ENCODE results near the gene KSR1. TPM values are rescaled to one million over a fixed set of nuclear protein-coding genes. Genes with fewer than 3 reads are reported as not detected.

KSR1 gene
- total and polyA plus RNA-seq, 2 of the 4 experiments (the other 2 are of a cell fraction), result 12.5 to 21.9 TPM

GRCh38 chr17:27520491-27521185 is 64.4 kb downstream of the KSR1 start:
- Histone ChIP-seq H2BK20ac (ENCODE audit: low read depth, low read length) (no peak overlapping the region), H3K36me3 (ENCODE audit: control insufficient read depth, insufficient read depth, low read length) (no peaks in the 10 kb centered on the region), H4K20me1 (ENCODE audit: insufficient read depth, low read length) (peaks cover 66% of the 10 kb centered on the region), H3K14ac (replicated peaks; ENCODE audit: low read depth, low read length) (no peak overlapping the region), H3K4me3 (ENCODE audit: insufficient read depth, low read depth, low read length) (no peak overlapping the region), H3K9ac (ENCODE audit: low read depth, low read length) (no peak overlapping the region), H3K9me1 (ENCODE audit: insufficient read depth, low read length) (peaks cover 34% of the 10 kb centered on the region), H3K27me3 (ENCODE audit: control insufficient read depth, insufficient read depth, low read length) (no peaks in the 10 kb centered on the region), H2AK5ac (ENCODE audit: low read depth, low read length) (no peak overlapping the region), H3K27ac (ENCODE audit: insufficient read depth, low read length) (no peak overlapping the region), H2BK5ac (ENCODE audit: low read depth, low read length, poor library complexity, severe bottlenecking) (no peak overlapping the region), H3K79me1 (ENCODE audit: low read depth in 1 of 2, low read length in 2 of 2) (peaks cover 18 to 91% of the 10 kb centered on the region in 2 experiments), H3K4me1 (ENCODE audit: control insufficient read depth, insufficient read depth, low read length) (peaks cover 35% of the 10 kb centered on the region), H3K4ac (ENCODE audit: low read depth, low read length) (peak overlapping the region; percentile 24; the same call in 1 of the 2 replicates), H2AK9ac (replicated peaks; ENCODE audit: low read depth, low read length, poor library complexity) (no peak overlapping the region), H3K9me3 (ENCODE audit: control insufficient read depth, insufficient read depth, low read length) (no peaks in the 10 kb centered on the region), H4K8ac (ENCODE audit: low read depth in 2 of 2, low read length in 2 of 2) (no peak overlapping the region), H2BK15ac (ENCODE audit: low read depth, low read length) (no peak overlapping the region), H2AFZ (replicated peaks; ENCODE audit: low read length, poor library complexity) (no peak overlapping the region), H4K5ac (ENCODE audit: low read depth, low read length) (no peak overlapping the region), H3K56ac (ENCODE audit: extremely low read depth, insufficient read depth, low read length) (no peak overlapping the region), H2BK120ac (ENCODE audit: low read depth, low read length) (no peak overlapping the region), H3K4me2 (ENCODE audit: low read depth, low read length) (no peak overlapping the region), H3K18ac (ENCODE audit: low read depth, low read length) (no peak overlapping the region), H3K23ac (ENCODE audit: low read depth, low read length) (0 out of 2 replicates have a peak overlapping the region, but pooled peaks have one; percentile 18), H4K91ac (ENCODE audit: insufficient read depth, low read depth, low read length) (no peak overlapping the region)
- intact Hi-C loops (cut with micrococcal nuclease) (no loop called here), in situ Hi-C loops (cut with MboI; ENCODE audit: low sequenced_read_pairs) (no loop called here), dilution Hi-C loops (cut with HindIII; ENCODE audit: low sequenced_read_pairs, unreplicated experiment) (no loop called here)
- TF ChIP-seq ELK1 (IDR thresholded peaks at IDR 0.05; ENCODE audit: borderline replicate concordance, low read depth, low read length) (no peak), FOS (IDR thresholded peaks at IDR 0.05; ENCODE audit: low read depth, low read length) (no peak), MAFK (IDR thresholded peaks at IDR 0.05; ENCODE audit: low read depth, low read length) (no peak), NFE2L2 (IDR thresholded peaks at IDR 0.05; ENCODE audit: low read depth, low read length) (no peak), CTCF (conservative IDR thresholded peaks at IDR 0.05; ENCODE audit: low read depth, low read length) (no peak), SMC3 (IDR thresholded peaks at IDR 0.05; ENCODE audit: low read depth, low read length) (no peak), RCOR1 (IDR thresholded peaks at IDR 0.05; ENCODE audit: insufficient replicate concordance, low read length) (no peak), CEBPB (IDR thresholded peaks at IDR 0.05; ENCODE audit: low read depth, low read length) (no peak), MXI1 (IDR thresholded peaks at IDR 0.05; ENCODE audit: borderline replicate concordance, low read depth, low read length) (no peak), BHLHE40 (IDR thresholded peaks at IDR 0.05; ENCODE audit: low read depth, low read length) (no peak), USF2 (IDR thresholded peaks at IDR 0.05; ENCODE audit: low read depth, low read length) (no peak), POLR2A (IDR thresholded peaks at IDR 0.05; ENCODE audit: low read depth, low read length) (no peak), CHD1 (IDR thresholded peaks at IDR 0.05; ENCODE audit: low read depth, low read length) (no peak), RAD21 (IDR thresholded peaks at IDR 0.05; ENCODE audit: low read length) (no peak)
- ATAC-seq (ENCODE audit: low read depth) (no peak), DNase-seq (no peak)
- no TSS peak for BruUV-seq (replicated peaks)
- CTCF ChIA-PET, result no interaction called here
- 89% methylated on average over 3 of the region's 16 CpGs; no CpG with 5 or more reads in 1 of the 2 experiments for WGBS, 2 experiments (ENCODE audit: extremely low coverage in 2 of 2, insufficient read length in 1 of 2)
- POLR2A ChIA-PET (ENCODE audit: unreplicated experiment), result no interaction called here
